Tongue (tissue), 2 donors: ENCODE measurements around the gene C11orf65. TPM values are rescaled to one million over a fixed set of nuclear protein-coding genes. Genes with fewer than 3 reads are reported as not detected.
A peak's percentile ranks its signal among the peaks of the same experiment; 100 is the strongest.
"Not testable (repeated sequence)": the region's sequence is repeated elsewhere in the genome, so short reads cannot be mapped to it uniquely, and the experiment has no call there.

ENCODE experiments used
- DNase-seq: peaks from one replicate; pipeline ENCODE4 v3.0.0-alpha.2; 2015
- total RNA-seq: library from RNA; depleted of rRNA; stranded (reverse); fragments of >200 nt; gene quantifications from one replicate; pipeline ENCODE4 v1.2.3, GENCODE V29; 2014

The C11orf65 gene
- total RNA-seq, 1 donor from 2014 or later: 2.5 TPM

- DNase-seq: no peak
These were observed 5.4 kb upstream of the C11orf65 start for GRCh38 chr11:108472681-108473080.

- DNase-seq: no peak
These were observed 1.1 kb upstream of the C11orf65 start for GRCh38 chr11:108468478-108468864.

GRCh38 chr11:108466405-108466804, 924 bp downstream of the C11orf65 start:
- DNase-seq: no peak

GRCh38 chr11:108453207-108453835, 14.0 kb downstream of the C11orf65 start:
- no peak for DNase-seq

- not testable (repeated sequence) for DNase-seq
These were observed 25.9 kb downstream of the C11orf65 start for GRCh38 chr11:108441445-108441844.

- no peak for DNase-seq
These were observed 30.7 kb downstream of the C11orf65 start for GRCh38 chr11:108436594-108436993.

GRCh38 chr11:108435066-108435465, 32.3 kb downstream of the C11orf65 start:
- no peak for DNase-seq

- DNase-seq: peak; percentile 1
These were observed 34.5 kb downstream of the C11orf65 start for GRCh38 chr11:108432783-108433182.

- DNase-seq: no peak
These were observed 35.3 kb downstream of the C11orf65 start for GRCh38 chr11:108431997-108432396.

- no peak for DNase-seq
These were observed 36.0 kb downstream of the C11orf65 start for GRCh38 chr11:108431370-108431769.

GRCh38 chr11:108417551-108417950, 49.8 kb downstream of the C11orf65 start:
- peak; percentile 5 for DNase-seq

GRCh38 chr11:108414958-108415357, 52.4 kb downstream of the C11orf65 start:
- no peak for DNase-seq

- DNase-seq: no peak
These were observed 61.6 kb downstream of the C11orf65 start for GRCh38 chr11:108405706-108406105.

GRCh38 chr11:108403052-108403451, 64.3 kb downstream of the C11orf65 start:
- DNase-seq: no peak

- DNase-seq: no peak
These were observed 65.1 kb downstream of the C11orf65 start for GRCh38 chr11:108402241-108402640.

- no peak for DNase-seq
These were observed 68.9 kb downstream of the C11orf65 start for GRCh38 chr11:108398439-108398838.

GRCh38 chr11:108396672-108397071, 70.7 kb downstream of the C11orf65 start:
- not testable (repeated sequence) for DNase-seq

- no peak for DNase-seq
These were observed 72.5 kb downstream of the C11orf65 start for GRCh38 chr11:108394744-108395284.

GRCh38 chr11:108393046-108393445, 74.3 kb downstream of the C11orf65 start:
- peak; percentile 2 for DNase-seq

GRCh38 chr11:108392353-108392752, 75.0 kb downstream of the C11orf65 start:
- DNase-seq: no peak

GRCh38 chr11:108388576-108388975, 78.8 kb downstream of the C11orf65 start:
- DNase-seq: no peak

GRCh38 chr11:108373505-108373904, 93.8 kb downstream of the C11orf65 start:
- not testable (repeated sequence) for DNase-seq

- no peak for DNase-seq
These were observed 96.3 kb downstream of the C11orf65 start for GRCh38 chr11:108370990-108371389.

GRCh38 chr11:108370315-108370714, 97.0 kb downstream of the C11orf65 start:
- no peak for DNase-seq
